Liver (tissue), 9 donors: ENCODE data around the gene ATP12A. TPM values are rescaled to one million over a fixed set of nuclear protein-coding genes. Genes with fewer than 3 reads are reported as not detected.

Source experiments
- DNase-seq: peaks from one replicate; pipeline ENCODE4 v3.0.0-alpha.2; 2017; ENCODE audit warnings: low spot score
- H3K27ac ChIP-seq, 2 donors: one replicate each; pipeline ENCODE4 v1.7.0; 2013; ENCODE audit warnings: inconsistent platforms in 2 of 2, low read length in 2 of 2, control low read depth in 1 of 2, low read depth in 1 of 2, mild to moderate bottlenecking in 1 of 2
- H3K27me3 ChIP-seq, 4 donors: one replicate each; pipeline versions ENCODE4 v1.6.1 to v1.7.0; 2013; ENCODE audit warnings: low read length in 3 of 4, inconsistent platforms in 1 of 4, mild to moderate bottlenecking in 1 of 4, moderate library complexity in 1 of 4; ENCODE audit not compliant: control insufficient read depth in 4 of 4, insufficient read depth in 4 of 4
- H3K36me3 ChIP-seq, 4 donors: one replicate each; pipeline versions ENCODE4 v1.6.1 to v1.7.0; 2013; ENCODE audit warnings: low read length in 3 of 4, mild to moderate bottlenecking in 3 of 4, low read depth in 1 of 4, moderate library complexity in 1 of 4; ENCODE audit not compliant: control insufficient read depth in 4 of 4, insufficient read depth in 3 of 4
- H3K4me1 ChIP-seq, 4 donors: one replicate each; pipeline versions ENCODE4 v1.6.1 to v1.7.0; 2013; ENCODE audit warnings: low read length in 3 of 4, mild to moderate bottlenecking in 3 of 4, moderate library complexity in 1 of 4; ENCODE audit not compliant: control insufficient read depth in 4 of 4, insufficient read depth in 4 of 4
- H3K4me3 ChIP-seq, 3 donors: one replicate each; pipeline versions ENCODE4 v1.6.1 to v1.7.0; 2013; ENCODE audit warnings: low read length in 3 of 3, control low read depth in 1 of 3, low read depth in 1 of 3, mild to moderate bottlenecking in 1 of 3
- H3K9ac ChIP-seq, 2 donors: one replicate each; pipeline ENCODE4 v1.7.0; 2013; ENCODE audit warnings: low read length in 2 of 2, mild to moderate bottlenecking in 2 of 2, moderate library complexity in 2 of 2, control low read depth in 1 of 2, low read depth in 1 of 2
- H3K9me3 ChIP-seq, 4 donors: one replicate each; pipeline versions ENCODE4 v1.6.1 to v1.7.0; 2013; ENCODE audit warnings: low read length in 3 of 4; ENCODE audit not compliant: control insufficient read depth in 4 of 4
- ATF3 ChIP-seq: IDR thresholded peaks from 2 replicates; pipeline ENCODE4 v1.6.1; 2016; ENCODE audit warnings: antibody characterized with exemption
- CTCF ChIP-seq: fragments of 150-350 bp; IDR thresholded peaks from 2 replicates; pipeline ENCODE4 v1.5.1; 2017; ENCODE audit warnings: improper control_type of control experiment, low read depth, low read length; ENCODE audit not compliant: missing input control
- EGR1 ChIP-seq, 2 donors: IDR thresholded peaks; 2 replicates each; pipeline ENCODE4 v1.6.1; 2016 to 2018; ENCODE audit warnings: antibody characterized with exemption in 2 of 2, low read depth in 2 of 2
- FOXA1 ChIP-seq: IDR thresholded peaks from 2 replicates; pipeline ENCODE4 v1.6.1; 2016; ENCODE audit warnings: antibody characterized with exemption
- FOXA2 ChIP-seq: IDR thresholded peaks from 2 replicates; pipeline ENCODE4 v1.6.1; 2016; ENCODE audit warnings: antibody characterized with exemption
- GABPA ChIP-seq, 2 donors: IDR thresholded peaks in 1 of 2; conservative IDR thresholded peaks in 1 of 2; 2 replicates each; pipeline ENCODE4 v1.6.1; 2016; ENCODE audit warnings: antibody characterized with exemption in 2 of 2, mild to moderate bottlenecking in 1 of 2, moderate library complexity in 1 of 2
- HNF4A ChIP-seq, 2 donors: conservative IDR thresholded peaks; 2 replicates each; pipeline ENCODE4 v1.6.1; 2016; ENCODE audit warnings: antibody characterized with exemption in 2 of 2, mild to moderate bottlenecking in 2 of 2
- HNF4G ChIP-seq: IDR thresholded peaks from 2 replicates; pipeline ENCODE4 v1.6.1; 2016; ENCODE audit warnings: antibody characterized with exemption
- JUND ChIP-seq, 2 donors: IDR thresholded peaks; 2 replicates each; pipeline ENCODE4 v1.6.1; 2016; ENCODE audit warnings: antibody characterized with exemption in 2 of 2
- MAX ChIP-seq: IDR thresholded peaks from 2 replicates; pipeline ENCODE4 v1.6.1; 2016; ENCODE audit warnings: antibody characterized with exemption
- NR2F2 ChIP-seq: IDR thresholded peaks from 2 replicates; pipeline ENCODE4 v1.6.1; 2016; ENCODE audit warnings: antibody characterized with exemption
- RAD21 ChIP-seq, 2 donors: IDR thresholded peaks; 2 replicates each; pipeline ENCODE4 v1.6.1; 2016; ENCODE audit warnings: antibody characterized with exemption in 2 of 2, mild to moderate bottlenecking in 2 of 2
- REST ChIP-seq: IDR thresholded peaks from 2 replicates; pipeline ENCODE4 v1.6.1; 2016; ENCODE audit warnings: antibody characterized with exemption, mild to moderate bottlenecking
- RXRA ChIP-seq, 2 donors: IDR thresholded peaks; 2 replicates each; pipeline ENCODE4 v1.6.1; 2017 to 2018; ENCODE audit warnings: antibody characterized with exemption in 2 of 2, mild to moderate bottlenecking in 1 of 2
- SP1 ChIP-seq: IDR thresholded peaks from 2 replicates; pipeline ENCODE4 v1.6.1; 2018; ENCODE audit warnings: antibody characterized with exemption, mild to moderate bottlenecking
- TAF1 ChIP-seq: conservative IDR thresholded peaks from 2 replicates; pipeline ENCODE4 v1.6.1; 2016; ENCODE audit warnings: antibody characterized with exemption, mild to moderate bottlenecking
- YY1 ChIP-seq: IDR thresholded peaks from 2 replicates; pipeline ENCODE4 v1.6.1; 2016; ENCODE audit warnings: antibody characterized with exemption, mild to moderate bottlenecking
- ZBTB33 ChIP-seq: IDR thresholded peaks from 2 replicates; pipeline ENCODE4 v1.6.1; 2016; ENCODE audit warnings: antibody characterized with exemption
- WGBS: extraction: QIAGEN DNeasy Blood & Tissue Kit; methylation state at CpG from one replicate; pipeline ENCODE4 v1.1.7; 2013; 5-methylcytosine and 5-hydroxymethylcytosine counted together
- polyA plus RNA-seq, 2 donors: library from polyadenylated mRNA; stranded (reverse) in 1 of 2; unstranded in 1 of 2; fragments of 200-250 nt in 1 of 2; fragments of >200 nt in 1 of 2; fragmentation: Nextera tagmentation in 1 of 2; extraction: Ambion mirVana in 1 of 2; gene quantifications; one replicate each; pipeline versions ENCODE4 v1.2.1 to v1.2.3, GENCODE V29; 2013 to 2015
- total RNA-seq, 2 donors: library from RNA; depleted of rRNA; stranded (reverse); fragments of >200 nt; gene quantifications; one replicate each; pipeline ENCODE4 v1.2.3, GENCODE V29; 2014
- donor health status: healthy.
- donor health status: healthy.
- donor health status: healthy.
- donor health status: healthy.
- donor health status: healthy.

Gene ATP12A
- total and polyA plus RNA-seq, 4 donors = under 0.01 TPM; not detected in 3

- Histone ChIP-seq H3K4me3 (no peak overlapping the region), H3K27ac (no peak overlapping the region), H3K9me3 (no peaks in the 10 kb centered on the region), H3K9ac (no peak overlapping the region), H3K36me3 (no peaks in the 10 kb centered on the region), H3K4me1 (no peaks in the 10 kb centered on the region), H3K27me3 (peaks cover 0 to 4% (median 0%) of the 10 kb centered on the region in 4 donors)
- no peak for DNase-seq
- 83% methylated on average over 3 of the region's 3 CpGs for WGBS
- TF ChIP-seq RXRA (IDR thresholded peaks at IDR 0.05) (no peak), ZBTB33 (no peak), HNF4A (conservative IDR thresholded peaks at IDR 0.05) (no peak), YY1 (no peak), ATF3 (no peak), CTCF (no peak), GABPA (IDR thresholded peaks at IDR 0.05 in 1 of 2, conservative IDR thresholded peaks at IDR 0.05 in 1 of 2) (no peak), FOXA1 (no peak), SP1 (no peak), REST (no peak), EGR1 (IDR thresholded peaks at IDR 0.05; ENCODE audit: low read depth in 2 of 2) (no peak), FOXA2 (no peak), TAF1 (no peak), HNF4G (no peak), JUND (IDR thresholded peaks at IDR 0.05) (no peak), MAX (no peak), RAD21 (IDR thresholded peaks at IDR 0.05) (no peak), NR2F2 (no peak)
Observed at GRCh38 chr13:24652359-24652758, 27.8 kb upstream of the ATP12A start.
